GM21526 (cell line): ENCODE results near the gene SETBP1.

Source experiments
- ATAC-seq: cut with Tn5 transposase; IDR thresholded peaks from one replicate; pipeline ENCODE4 v1.9.1; 2021; ENCODE audit warnings: moderate library complexity; ENCODE audit not compliant: unreplicated experiment, low FRiP score

SETBP1 gene

GRCh38 chr18:44951748-44952147 lies 271.1 kb downstream of the SETBP1 start:
- ATAC-seq, result no peak

GRCh38 chr18:44954257-44954656 lies 273.6 kb downstream of the SETBP1 start:
- no peak for ATAC-seq

DNA sequence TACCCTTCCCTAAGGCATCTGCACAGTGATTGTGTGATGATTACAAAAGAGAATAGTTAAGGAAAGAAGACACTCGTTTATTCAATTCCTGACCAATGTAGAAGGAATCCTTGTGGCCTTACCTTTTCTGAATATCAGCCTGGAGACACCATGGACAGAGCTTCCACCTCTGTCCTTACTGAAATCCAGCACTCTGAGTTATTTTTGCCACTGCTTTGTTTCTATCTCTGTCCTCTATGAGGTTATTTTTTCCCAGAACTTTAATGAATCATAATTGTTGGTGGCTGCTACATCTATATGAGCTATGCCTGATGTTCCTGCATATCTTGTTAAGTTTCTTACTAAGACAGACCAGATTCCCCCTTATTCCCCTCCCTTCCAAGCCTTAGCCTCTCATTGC lies 275.1 kb downstream of the SETBP1 start:
- no peak for ATAC-seq

DNA sequence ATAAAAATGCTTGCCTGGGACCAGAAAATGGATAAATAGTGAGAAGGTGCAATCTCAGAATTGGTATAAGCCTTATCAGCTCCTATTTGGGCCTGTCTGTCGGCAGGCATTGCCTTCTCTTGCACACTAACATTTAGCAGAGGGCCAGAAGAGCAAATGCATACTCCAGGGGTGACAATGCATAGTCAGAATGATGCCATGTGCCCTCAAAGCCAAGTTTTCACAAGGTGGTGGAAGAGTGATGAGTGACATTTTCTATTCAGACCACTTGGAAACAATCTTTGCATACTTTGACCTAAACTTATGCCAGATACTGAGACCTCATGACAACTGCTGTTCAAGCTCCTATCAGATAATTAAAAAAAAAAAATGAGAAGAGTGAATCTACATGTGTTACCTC lies 276.3 kb downstream of the SETBP1 start:
- ATAC-seq, result no peak

DNA sequence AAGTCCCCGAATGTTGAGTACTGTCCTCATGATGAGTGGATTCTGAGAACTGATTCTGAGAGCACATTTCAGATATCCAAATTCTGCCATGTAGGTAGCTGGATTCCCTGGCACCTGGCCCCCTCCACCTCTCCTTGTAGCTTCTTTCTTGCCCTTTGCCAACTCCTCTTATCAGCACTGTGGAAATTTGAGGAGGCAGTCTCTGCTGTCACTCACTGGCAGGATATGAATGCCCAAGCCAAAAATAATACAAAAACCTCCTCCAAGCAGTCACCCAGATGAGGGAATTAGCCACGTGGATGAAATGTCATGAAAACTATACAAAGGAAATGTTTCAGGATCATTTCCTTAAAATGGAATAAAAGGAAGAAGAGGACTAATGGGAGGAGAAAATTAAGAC lies 276.8 kb downstream of the SETBP1 start:
- no peak for ATAC-seq

GRCh38 chr18:44958040-44958439 lies 277.4 kb downstream of the SETBP1 start:
- ATAC-seq, result no peak

DNA sequence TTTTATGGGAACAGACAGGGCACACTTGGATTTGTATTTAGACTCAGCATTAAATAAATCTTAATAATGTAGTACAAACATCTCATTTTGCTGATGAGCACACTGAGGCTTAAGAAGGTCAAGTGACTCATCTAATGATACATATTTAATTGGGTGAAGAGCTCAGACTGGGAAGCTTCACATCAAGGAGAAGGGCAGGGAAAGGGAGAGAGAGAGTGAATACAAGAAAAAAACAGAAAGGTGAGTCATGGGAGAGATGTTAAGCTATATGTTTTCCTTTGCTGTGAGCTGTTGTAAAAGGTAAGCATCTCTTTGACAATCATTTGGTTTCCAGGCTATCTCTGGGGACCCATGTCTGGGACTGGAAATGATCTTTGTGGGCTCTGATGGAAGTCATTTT lies 277.8 kb downstream of the SETBP1 start:
- ATAC-seq, result no peak

GRCh38 chr18:44959013-44959412 lies 278.3 kb downstream of the SETBP1 start:
- no peak for ATAC-seq

GRCh38 chr18:44960580-44960979 lies 279.9 kb downstream of the SETBP1 start:
- no peak for ATAC-seq

- ATAC-seq, result no peak
Observed at GRCh38 chr18:44961288-44961995, 280.8 kb downstream of the SETBP1 start.

DNA sequence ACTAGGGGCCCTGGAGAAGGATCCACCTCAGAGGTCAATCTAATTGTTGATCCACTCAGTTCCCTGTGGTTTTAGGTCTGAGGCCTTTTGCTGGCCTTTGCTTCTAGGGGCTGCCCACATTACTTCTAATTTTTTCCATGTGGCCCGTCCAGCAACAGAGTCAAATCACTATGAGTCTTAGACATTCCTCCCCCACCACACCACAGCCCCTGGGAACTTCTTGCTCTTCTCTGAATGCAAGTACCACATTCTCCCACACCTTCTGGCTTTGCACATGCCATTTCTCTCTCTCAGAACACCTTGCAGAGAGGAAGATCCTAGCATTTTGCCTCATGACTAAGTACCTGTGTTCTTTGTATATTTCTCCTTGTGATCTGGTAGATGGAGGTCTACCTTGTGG lies 286.9 kb downstream of the SETBP1 start:
- no peak for ATAC-seq

GRCh38 chr18:44968336-44968735 lies 287.6 kb downstream of the SETBP1 start:
- no peak for ATAC-seq

DNA sequence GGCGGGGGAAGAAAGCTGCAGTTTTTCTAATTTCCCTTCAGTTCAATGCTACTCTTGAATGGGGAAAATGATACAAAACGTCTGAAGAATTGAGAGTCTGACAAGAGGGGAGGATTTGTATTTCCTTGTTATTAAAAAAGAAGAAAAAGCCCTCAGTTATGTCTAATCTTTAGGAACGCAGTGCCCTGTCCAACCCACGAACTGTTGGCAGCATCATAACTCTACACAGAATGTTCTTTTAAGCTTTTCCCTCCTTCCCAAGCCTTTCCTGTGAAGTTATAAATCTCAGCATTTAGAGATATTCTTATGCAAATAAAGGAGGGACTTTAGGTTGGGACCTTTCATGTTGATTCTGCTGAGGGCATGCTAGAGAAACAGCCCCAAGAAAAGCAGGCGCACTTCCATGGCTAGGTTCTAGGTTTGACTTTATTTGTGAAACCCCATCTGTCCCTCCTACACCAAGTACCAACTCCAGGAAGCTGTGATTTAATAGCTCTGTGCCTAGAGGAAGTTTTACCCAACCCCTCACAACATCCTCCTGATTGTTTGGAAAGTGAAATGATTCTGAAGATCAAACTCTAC lies 288.6 kb downstream of the SETBP1 start:
- no peak for ATAC-seq

- ATAC-seq, result no peak
Observed at GRCh38 chr18:44973282-44973681, 292.6 kb downstream of the SETBP1 start.

DNA sequence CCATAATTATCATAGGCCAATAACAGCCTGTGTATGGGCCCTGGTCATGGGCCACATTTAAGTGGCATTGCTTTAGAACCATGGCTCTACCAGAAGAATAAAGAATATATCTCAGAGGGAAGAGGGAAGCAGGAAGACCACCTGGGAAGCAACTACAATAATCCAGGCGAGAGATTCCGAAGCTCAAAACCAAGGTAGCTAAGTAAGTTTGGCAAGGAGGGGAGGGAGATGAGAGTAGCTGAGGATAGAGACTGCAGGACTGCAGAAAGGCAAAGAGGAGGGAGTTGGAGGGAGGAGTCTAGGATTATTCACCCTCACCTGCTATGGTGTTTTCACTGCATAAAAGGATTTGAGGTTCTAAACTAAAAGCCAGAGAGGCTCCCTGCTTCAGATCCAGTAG lies 293.5 kb downstream of the SETBP1 start:
- ATAC-seq, result no peak

- no peak for ATAC-seq
Observed at GRCh38 chr18:44977856-44978255, 297.2 kb downstream of the SETBP1 start.

GRCh38 chr18:44979748-44980147 lies 299.1 kb downstream of the SETBP1 start:
- no peak for ATAC-seq

GRCh38 chr18:44981121-44981520 lies 300.4 kb downstream of the SETBP1 start:
- no peak for ATAC-seq

DNA sequence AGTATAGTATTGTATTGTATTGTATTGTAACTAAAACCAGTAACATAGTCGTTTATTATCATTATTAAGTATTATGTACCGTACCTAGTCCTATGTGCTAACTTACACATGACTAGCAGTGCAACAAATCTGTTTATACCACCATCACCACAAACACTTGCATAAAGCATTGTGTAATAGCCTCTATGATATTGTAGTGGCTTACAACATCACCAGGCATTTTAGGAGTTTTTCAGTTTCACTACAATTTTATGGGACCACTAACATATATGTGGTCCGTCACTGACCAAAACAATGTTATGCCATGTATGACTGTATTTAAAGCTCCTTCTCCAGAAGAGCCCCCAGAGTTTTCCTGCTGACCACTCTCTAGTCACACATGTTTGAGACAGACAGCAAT lies 306.2 kb downstream of the SETBP1 start:
- no peak for ATAC-seq

GRCh38 chr18:44987371-44987770 lies 306.7 kb downstream of the SETBP1 start:
- ATAC-seq, result no peak

GRCh38 chr18:44988821-44989587 lies 308.3 kb downstream of the SETBP1 start:
- ATAC-seq, result no peak

DNA sequence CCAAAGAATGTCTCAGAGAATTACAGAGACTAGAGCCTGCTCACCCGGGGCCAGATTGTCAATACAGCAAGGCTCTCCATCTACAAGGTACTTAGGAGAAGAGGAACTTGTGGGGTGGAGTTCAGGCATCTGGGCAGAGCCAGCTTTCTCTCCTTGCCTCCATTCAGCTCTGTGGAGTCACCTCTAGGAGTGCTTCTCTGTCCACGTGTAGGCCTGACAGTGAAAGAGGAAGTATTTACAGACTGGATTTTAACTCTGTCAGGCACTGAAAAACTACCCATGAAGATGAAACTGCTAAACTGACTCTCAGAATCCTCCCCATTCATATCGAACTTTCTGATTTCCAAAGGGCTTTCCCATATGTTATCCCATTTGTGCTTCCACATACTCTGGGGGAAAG lies 315.6 kb downstream of the SETBP1 start:
- peak; percentile 66 for ATAC-seq
